IPS-20b (cell line): ENCODE measurements around the gene KRTAP12-4.
"Not testable (repeated sequence)": the region's sequence is repeated elsewhere in the genome, so short reads cannot be mapped to it uniquely, and the experiment has no call there.

ENCODE experiments used
- H3K27ac ChIP-seq: one replicate; pipeline ENCODE4 v1.5.1; 2013; ENCODE audit warnings: low read length
- H3K27me3 ChIP-seq: 2 replicates; pipeline ENCODE4 v1.6.1; 2013; ENCODE audit warnings: mild to moderate bottlenecking, low read length, inconsistent platforms; ENCODE audit not compliant: insufficient read depth
- H3K36me3 ChIP-seq: 2 replicates; pipeline ENCODE4 v1.6.1; 2013; ENCODE audit warnings: low read depth, mild to moderate bottlenecking, inconsistent platforms, low read length, moderate library complexity; ENCODE audit not compliant: insufficient read depth
- H3K4me1 ChIP-seq: 2 replicates; pipeline ENCODE4 v1.6.1; 2013; ENCODE audit warnings: mild to moderate bottlenecking, control low read depth, inconsistent platforms, low read length, moderate library complexity; ENCODE audit not compliant: insufficient read depth
- H3K4me3 ChIP-seq: 2 replicates; pipeline ENCODE4 v1.5.1; 2013; ENCODE audit warnings: mild to moderate bottlenecking, low read length, inconsistent platforms
- H3K9ac ChIP-seq: 2 replicates; pipeline ENCODE4 v1.6.1; 2013; ENCODE audit warnings: low read depth, mild to moderate bottlenecking, inconsistent platforms, low read length, moderate library complexity
- H3K9me3 ChIP-seq: 2 replicates; pipeline ENCODE4 v1.6.1; 2013; ENCODE audit warnings: mild to moderate bottlenecking, low read depth, low read length, inconsistent platforms; ENCODE audit not compliant: insufficient read depth

KRTAP12-4 gene

GRCh38 chr21:44666401-44667320 is 12.2 kb upstream of the KRTAP12-4 start, which contains the start of gene KRTAP12-2:
Gene KRTAP12-2 (minus strand): TSS chr21:44666927. CDS start chr21:44666886, 41 bp downstream.
- Histone ChIP-seq H3K4me1 (no peaks in the 10 kb centered on the region), H3K9me3 (peaks cover 19% of the 10 kb centered on the region), H3K9ac (no peak within 1 kb of the TSS), H3K36me3 (no peaks in the 10 kb centered on the region), H3K27ac (no peak within 1 kb of the TSS), H3K27me3 (no peaks in the 10 kb centered on the region), H3K4me3 (no peak within 1 kb of the TSS)

GRCh38 chr21:44664691-44665090 is 10.2 kb upstream of the KRTAP12-4 start:
- Histone ChIP-seq H3K9me3 (peaks cover 3% of the 10 kb centered on the region), H3K4me1 (peaks cover 6% of the 10 kb centered on the region; the same call in 1 of the 2 replicates), H3K9ac (no peak overlapping the region), H3K36me3 (no peaks in the 10 kb centered on the region), H3K27me3 (no peaks in the 10 kb centered on the region), H3K27ac (no peak overlapping the region), H3K4me3 (no peak overlapping the region)

GRCh38 chr21:44661567-44661966 is 7.1 kb upstream of the KRTAP12-4 start:
- not testable (repeated sequence) for H3K9ac ChIP-seq, H3K9me3 ChIP-seq, H3K27me3 ChIP-seq, H3K4me3 ChIP-seq, H3K27ac ChIP-seq, H3K36me3 ChIP-seq
- peaks cover 12% of the 10 kb centered on the region; the same call in 1 of the 2 replicates for H3K4me1 ChIP-seq

DNA sequence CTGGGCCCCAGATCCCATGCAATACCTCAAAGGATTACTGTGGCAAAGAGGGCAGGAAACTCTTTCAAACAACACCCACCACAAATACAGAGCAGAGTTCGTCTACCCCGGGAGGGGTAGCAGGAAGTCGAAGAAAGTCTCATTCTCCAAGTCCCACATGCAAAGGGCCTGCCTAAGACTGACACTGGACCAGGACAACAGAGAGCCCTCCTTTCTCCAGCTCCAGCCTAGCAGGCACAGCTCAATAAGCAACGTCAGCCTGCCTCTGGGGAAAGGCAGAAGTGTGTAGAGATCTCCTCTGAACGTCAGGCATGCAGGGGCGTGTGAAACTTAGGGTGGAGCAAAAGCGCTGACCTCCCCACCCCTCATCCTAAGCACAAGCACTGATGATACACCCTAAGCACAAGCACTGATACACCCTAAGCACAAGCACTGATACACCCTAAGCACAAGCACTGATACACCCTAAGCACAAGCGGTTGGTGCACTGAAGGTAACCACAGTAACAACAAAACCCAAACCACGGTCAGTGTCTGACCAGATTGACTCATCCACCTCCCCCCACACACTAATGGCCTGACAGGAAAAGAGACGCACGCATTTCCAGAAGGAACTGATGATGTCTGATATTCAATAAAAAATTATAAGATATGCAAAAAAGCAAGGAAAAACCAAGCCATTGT is 4.6 kb upstream of the KRTAP12-4 start:
- Histone ChIP-seq H3K4me1 (peaks cover 12% of the 10 kb centered on the region; the same call in 1 of the 2 replicates), H3K9me3 (no peaks in the 10 kb centered on the region), H3K27ac (no peak overlapping the region), H3K9ac (no peak overlapping the region), H3K36me3 (no peaks in the 10 kb centered on the region), H3K4me3 (no peak overlapping the region), H3K27me3 (no peaks in the 10 kb centered on the region)

DNA sequence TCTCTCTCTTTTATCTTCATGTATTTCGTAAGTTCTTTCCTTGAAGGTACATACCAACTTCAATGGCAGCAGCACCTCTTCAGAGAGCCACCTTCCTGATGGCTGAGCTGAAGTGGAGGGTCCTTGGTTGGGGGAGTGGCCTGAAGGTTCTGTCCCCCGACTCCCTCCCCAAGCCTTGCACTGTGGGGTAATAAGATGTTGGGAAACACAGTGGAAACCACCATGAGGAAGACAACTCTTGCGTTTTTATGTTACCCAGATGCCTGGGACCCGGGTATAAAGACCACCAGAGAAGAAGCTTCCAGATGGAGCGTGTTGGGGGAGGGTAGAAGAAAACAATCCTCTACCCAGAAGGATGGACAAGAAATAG is 4.1 kb upstream of the KRTAP12-4 start:
- no peaks in the 10 kb centered on the region for H3K9me3 ChIP-seq
- no peaks in the 10 kb centered on the region for H3K36me3 ChIP-seq
- no peak overlapping the region for H3K4me3 ChIP-seq
- no peak overlapping the region for H3K27ac ChIP-seq
- peaks cover 12% of the 10 kb centered on the region; the same call in 1 of the 2 replicates for H3K4me1 ChIP-seq
- no peak overlapping the region for H3K9ac ChIP-seq
- no peaks in the 10 kb centered on the region for H3K27me3 ChIP-seq

GRCh38 chr21:44657635-44658540 is 3.4 kb upstream of the KRTAP12-4 start, which contains the start of gene KRTAP12-3:
Gene KRTAP12-3 (plus strand): TSS chr21:44657932. CDS start chr21:44657980, 48 bp downstream.
- Histone ChIP-seq H3K36me3 (no peaks in the 10 kb centered on the region), H3K9me3 (no peaks in the 10 kb centered on the region), H3K4me1 (peaks cover 12% of the 10 kb centered on the region; the same call in 1 of the 2 replicates), H3K9ac (no peak within 1 kb of the TSS), H3K4me3 (no peak within 1 kb of the TSS), H3K27me3 (no peaks in the 10 kb centered on the region), H3K27ac (no peak within 1 kb of the TSS)

DNA sequence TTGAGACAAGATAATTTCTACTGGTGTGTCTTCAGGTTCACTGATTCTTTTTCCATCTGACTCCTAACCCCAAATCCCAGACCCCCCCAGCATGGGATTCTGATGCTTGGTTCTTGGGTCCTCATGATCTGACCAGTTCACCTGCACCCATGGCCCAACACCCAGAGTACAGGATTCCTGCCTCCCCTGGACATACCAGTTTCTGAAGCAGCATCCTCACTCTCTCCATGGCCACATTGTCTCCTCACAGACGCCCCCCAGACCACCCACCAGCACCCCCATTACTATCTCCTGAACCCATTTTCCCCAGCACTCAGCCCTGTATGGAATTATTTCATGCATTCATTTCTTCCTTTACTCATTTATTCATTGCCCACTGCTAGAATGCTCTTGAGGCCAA is 2.4 kb upstream of the KRTAP12-4 start:
- Histone ChIP-seq H3K4me1 (peaks cover 12% of the 10 kb centered on the region; the same call in 1 of the 2 replicates), H3K9ac (no peak overlapping the region), H3K4me3 (no peak overlapping the region), H3K27ac (no peak overlapping the region), H3K27me3 (no peaks in the 10 kb centered on the region), H3K9me3 (no peaks in the 10 kb centered on the region), H3K36me3 (no peaks in the 10 kb centered on the region)

GRCh38 chr21:44653656-44654575 is 543 bp downstream of the KRTAP12-4 start:
- Histone ChIP-seq H3K27me3 (no peaks in the 10 kb centered on the region), H3K9ac (no peak overlapping the region), H3K4me1 (peaks cover under 1% of the 10 kb centered on the region; the same call in 1 of the 2 replicates), H3K36me3 (no peaks in the 10 kb centered on the region), H3K4me3 (no peak overlapping the region), H3K9me3 (no peaks in the 10 kb centered on the region), H3K27ac (no peak overlapping the region)

DNA sequence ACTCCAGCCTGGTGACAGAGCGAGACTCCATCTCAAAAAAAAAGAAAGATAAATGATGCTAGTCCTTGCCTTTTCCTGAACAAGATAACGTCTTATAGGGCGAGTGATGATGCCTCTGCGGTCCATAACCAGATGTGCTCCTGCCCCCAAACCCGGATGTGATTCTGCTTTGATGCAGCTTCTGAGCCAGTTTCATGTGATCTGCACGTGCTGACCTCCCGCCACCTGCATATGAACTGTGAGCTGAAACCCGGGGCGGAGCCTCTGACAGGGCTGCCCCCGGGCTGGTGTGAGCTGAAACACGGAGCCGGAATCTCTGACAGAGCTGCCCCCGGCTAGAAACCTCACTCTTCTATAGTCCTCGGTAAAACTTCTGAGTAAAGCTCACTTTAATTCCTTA is 1.3 kb downstream of the KRTAP12-4 start:
- no peaks in the 10 kb centered on the region; the same call in 1 of the 2 replicates for H3K4me1 ChIP-seq
- no peak overlapping the region for H3K4me3 ChIP-seq
- H3K27ac ChIP-seq: no peak overlapping the region
- no peaks in the 10 kb centered on the region for H3K27me3 ChIP-seq
- no peak overlapping the region for H3K9ac ChIP-seq
- no peaks in the 10 kb centered on the region for H3K9me3 ChIP-seq
- H3K36me3 ChIP-seq: no peaks in the 10 kb centered on the region

DNA sequence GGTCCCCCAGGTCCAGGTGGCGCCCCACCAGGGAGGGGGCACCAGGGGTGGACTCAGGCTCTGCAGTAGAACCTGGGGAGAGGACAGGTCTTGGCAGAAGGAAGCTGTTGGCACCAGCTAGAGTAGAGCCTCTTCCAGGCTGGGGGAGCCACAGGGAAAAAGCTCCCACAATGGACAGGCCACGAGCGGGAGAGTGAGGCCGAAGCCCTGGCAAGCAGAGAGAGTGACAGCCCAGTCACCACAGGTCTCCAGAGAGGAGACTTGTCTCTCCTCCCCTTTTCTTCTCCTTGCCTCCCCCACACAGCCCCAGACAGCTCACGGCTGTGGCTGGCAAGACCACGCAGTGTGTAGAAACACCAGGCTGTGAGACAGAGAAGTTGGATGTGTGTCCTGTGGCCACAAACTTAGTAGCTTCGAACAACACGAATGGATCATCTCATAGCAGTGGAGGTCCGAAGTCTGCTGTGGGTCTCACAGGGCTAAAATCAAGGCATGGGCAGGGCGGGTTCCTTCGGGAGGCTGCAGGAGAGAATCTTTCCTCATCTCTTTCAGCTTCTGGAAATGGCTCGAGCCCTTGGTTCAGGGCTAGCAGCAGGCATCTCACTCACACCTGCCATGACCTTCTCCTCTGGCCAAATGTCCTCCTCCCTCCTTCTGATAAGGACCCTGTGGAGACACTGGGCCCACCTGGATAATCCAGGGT is 3.3 kb downstream of the KRTAP12-4 start:
- Histone ChIP-seq H3K4me3 (no peak overlapping the region), H3K36me3 (no peaks in the 10 kb centered on the region), H3K9ac (no peak overlapping the region), H3K9me3 (no peaks in the 10 kb centered on the region), H3K4me1 (no peaks in the 10 kb centered on the region; the same call in 1 of the 2 replicates), H3K27me3 (no peaks in the 10 kb centered on the region), H3K27ac (no peak overlapping the region)
